ENCODE results near the gene ZNF699. TPM values are rescaled to one million over a fixed set of nuclear protein-coding genes. Genes with fewer than 3 reads are reported as not detected.

ZNF699 gene
- total RNA-seq, 1 experiment from 2014 or later = 4.2 TPM

DNA sequence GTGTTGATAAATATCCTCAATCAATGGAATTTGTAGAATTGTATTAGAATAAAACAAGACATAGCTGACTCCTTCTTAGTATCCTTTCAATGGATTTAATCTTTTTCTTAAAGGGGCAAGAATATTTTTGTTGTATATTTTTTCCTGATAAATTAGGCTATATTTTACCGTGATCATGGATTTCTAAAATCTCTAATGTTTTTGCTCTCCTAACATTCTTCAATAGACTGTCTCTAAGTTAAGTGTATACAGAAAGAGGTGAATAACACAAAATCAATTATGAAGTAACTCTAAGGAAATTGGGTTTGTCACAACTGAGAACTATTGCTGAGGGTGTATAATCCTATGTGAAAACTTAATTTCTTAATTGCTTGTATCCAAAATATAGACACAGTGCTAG, 59.0 kb downstream of the ZNF699 start, which contains the start of gene OR7E24:
TSS of gene OR7E24 (plus strand) at position 301 of the 400 bp plus-strand sequence. CDS start 114 bp downstream, outside the sequence.
- Histone ChIP-seq H3K9me3 (ENCODE audit: control insufficient read depth, low read depth, low read length) (peaks cover 64% of the 10 kb centered on the region), H3K56ac (ENCODE audit: insufficient read length, low read depth, low read length) (no peak within 1 kb of the TSS), H2BK15ac (ENCODE audit: low read depth, low read length) (no peak within 1 kb of the TSS), H3K79me1 (ENCODE audit: insufficient read depth, low read depth, low read length, poor library complexity, severe bottlenecking) (no peaks in the 10 kb centered on the region), H4K5ac (ENCODE audit: insufficient read length, low read depth, low read length) (no peak within 1 kb of the TSS), H3K4me2 (ENCODE audit: insufficient read depth, insufficient read length, low read length) (no peak within 1 kb of the TSS), H3K23me2 (ENCODE audit: insufficient read length, low read depth, low read length, poor library complexity, severe bottlenecking) (no peaks in the 10 kb centered on the region), H3T11ph (ENCODE audit: low read length) (no peak within 1 kb of the TSS), H3K4ac (ENCODE audit: low read depth, low read length) (no peak within 1 kb of the TSS), H3K4me1 (ENCODE audit: insufficient read depth, low read length) (no peaks in the 10 kb centered on the region), H3K23ac (ENCODE audit: insufficient read length, low read depth, low read length) (no peak within 1 kb of the TSS), H4K8ac (replicated peaks; ENCODE audit: insufficient read length, low read depth, low read length) (no peak within 1 kb of the TSS), H3K14ac (ENCODE audit: insufficient read depth, low read length) (no peak within 1 kb of the TSS), H2BK20ac (ENCODE audit: low read depth, low read length, poor library complexity, severe bottlenecking) (no peak within 1 kb of the TSS), H3K79me2 (ENCODE audit: insufficient read depth, low read length) (no peaks in the 10 kb centered on the region), H4K20me1 (ENCODE audit: control insufficient read depth, insufficient read depth, insufficient read length) (no peaks in the 10 kb centered on the region), H2AK5ac (ENCODE audit: insufficient read length, low read length) (no peak within 1 kb of the TSS), H3K18ac (ENCODE audit: insufficient read length, low read depth, low read length) (no peak within 1 kb of the TSS), H3K27me3 (ENCODE audit: insufficient read depth, low read length) (no peaks in the 10 kb centered on the region), H2BK5ac (ENCODE audit: insufficient read length, low read length) (no peak within 1 kb of the TSS), H4K91ac (ENCODE audit: insufficient read length, low read depth, low read length) (no peak within 1 kb of the TSS), H3K27ac (ENCODE audit: insufficient read length, low read depth, low read length) (no peak within 1 kb of the TSS), H2AFZ (ENCODE audit: low read length) (no peak within 1 kb of the TSS), H3K9ac (ENCODE audit: extremely low read depth, insufficient read length, low read length) (no peak within 1 kb of the TSS), H2BK120ac (ENCODE audit: low read depth, low read length, poor library complexity, severe bottlenecking) (no peak within 1 kb of the TSS), H2BK12ac (ENCODE audit: insufficient read length, low read depth, low read length) (no peak within 1 kb of the TSS)
- peaks cover 83 to 89% of the 10 kb centered on the region in 2 experiments for H3K9me3 Mint-ChIP-seq
- TF ChIP-seq, protein P1, sequence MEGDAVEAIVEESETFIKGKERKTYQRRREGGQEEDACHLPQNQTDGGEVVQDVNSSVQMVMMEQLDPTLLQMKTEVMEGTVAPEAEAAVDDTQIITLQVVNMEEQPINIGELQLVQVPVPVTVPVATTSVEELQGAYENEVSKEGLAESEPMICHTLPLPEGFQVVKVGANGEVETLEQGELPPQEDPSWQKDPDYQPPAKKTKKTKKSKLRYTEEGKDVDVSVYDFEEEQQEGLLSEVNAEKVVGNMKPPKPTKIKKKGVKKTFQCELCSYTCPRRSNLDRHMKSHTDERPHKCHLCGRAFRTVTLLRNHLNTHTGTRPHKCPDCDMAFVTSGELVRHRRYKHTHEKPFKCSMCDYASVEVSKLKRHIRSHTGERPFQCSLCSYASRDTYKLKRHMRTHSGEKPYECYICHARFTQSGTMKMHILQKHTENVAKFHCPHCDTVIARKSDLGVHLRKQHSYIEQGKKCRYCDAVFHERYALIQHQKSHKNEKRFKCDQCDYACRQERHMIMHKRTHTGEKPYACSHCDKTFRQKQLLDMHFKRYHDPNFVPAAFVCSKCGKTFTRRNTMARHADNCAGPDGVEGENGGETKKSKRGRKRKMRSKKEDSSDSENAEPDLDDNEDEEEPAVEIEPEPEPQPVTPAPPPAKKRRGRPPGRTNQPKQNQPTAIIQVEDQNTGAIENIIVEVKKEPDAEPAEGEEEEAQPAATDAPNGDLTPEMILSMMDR (conservative IDR thresholded peaks at IDR 0.05) = no peak
- peaks cover 3 to 19% (median 5%) of the 10 kb centered on the region in 3 experiments; a peak in 4 of 7 replicates for H3K36me3 Mint-ChIP-seq (ENCODE audit: insufficient read depth in 1 of 3, low read depth in 3 of 3)
- H3K27ac Mint-ChIP-seq = no peak within 1 kb of the TSS
- H3K4me3 Mint-ChIP-seq = no peak within 1 kb of the TSS
- no peaks in the 10 kb centered on the region for H3K4me1 Mint-ChIP-seq
- WGBS (ENCODE audit: extremely low coverage, insufficient read length, low lambda C conversion rate) = no CpG with 5 or more reads among the region's 1 CpG
- DNase-seq = no peak
- H3K27me3 Mint-ChIP-seq (ENCODE audit: low read depth) = peaks cover 4% of the 10 kb centered on the region

Other genes with a start within 250 kb of the ZNF699 start
- not detected in 2 replicates for gene OR1M1, start 222.8 kb downstream of the ZNF699 start, total RNA-seq (2021)
- not detected in 2 replicates for gene OR7G2, start 202.4 kb downstream of the ZNF699 start, total RNA-seq (2021)
- gene OR7G1, start 194.1 kb downstream of the ZNF699 start, total RNA-seq (2021) = not detected in 2 replicates
- gene OR7G3, start 182.9 kb downstream of the ZNF699 start, total RNA-seq (2021) = not detected in 2 replicates
- gene ZNF317, start 169.4 kb downstream of the ZNF699 start, total RNA-seq (2021) = 50.3 and 52.8 TPM in 2 replicates
- 0.31 and 0.48 TPM in 2 replicates for gene OR7D2, start 130.9 kb downstream of the ZNF699 start, total RNA-seq (2021)
- not detected in 2 replicates for gene OR7D4, start 90.2 kb downstream of the ZNF699 start, total RNA-seq (2021)
- gene OR7E24, start 58.9 kb downstream of the ZNF699 start, total RNA-seq (2021) = not detected in 2 replicates
- gene ZNF559, start 14.3 kb upstream of the ZNF699 start, total RNA-seq (2021) = 18.1 and 19.7 TPM in 2 replicates
- 5.7 TPM in 2 replicates for gene ZNF177, start 53.2 kb upstream of the ZNF699 start, total RNA-seq (2021)
- gene ZNF266, start 125.7 kb upstream of the ZNF699 start, total RNA-seq (2021) = 14.7 and 15.4 TPM in 2 replicates
- not detected in 2 replicates for gene ZNF560, start 188.8 kb upstream of the ZNF699 start, total RNA-seq (2021)
- gene ZNF426, start 228.8 kb upstream of the ZNF699 start, total RNA-seq (2021) = 27.2 and 29.4 TPM in 2 replicates